CD1c-positive myeloid dendritic cell (primary cell): ENCODE measurements around the gene LGALS12.
"Not testable (repeated sequence)": the region's sequence is repeated elsewhere in the genome, so short reads cannot be mapped to it uniquely, and the experiment has no call there.

Experiments
- DNase-seq: peaks from one replicate; pipeline ENCODE4 v3.0.0-alpha.2; 2016; ENCODE audit errors: extremely low spot score

The LGALS12 gene

GRCh38 chr11:63532799-63533475, 27.1 kb downstream of the LGALS12 start:
- DNase-seq, result no peak

- DNase-seq, result no peak
Measured at GRCh38 chr11:63534076-63534475, 28.2 kb downstream of the LGALS12 start.

GRCh38 chr11:63534895-63535461, 29.1 kb downstream of the LGALS12 start:
- DNase-seq, result no peak

GRCh38 chr11:63535734-63536133, 29.9 kb downstream of the LGALS12 start:
- DNase-seq, result no peak

GRCh38 chr11:63536669-63537292, 30.9 kb downstream of the LGALS12 start, which contains the start of gene PLAAT4:
PLAAT4 (plus strand) TSS chr11:63536808; CDS start chr11:63536869, 61 bp downstream.
- peak; percentile 50 for DNase-seq

- DNase-seq, result no peak
Measured at GRCh38 chr11:63537293-63538101, 31.6 kb downstream of the LGALS12 start.

- not testable (repeated sequence) for DNase-seq
Measured at GRCh38 chr11:63542506-63542905, 36.6 kb downstream of the LGALS12 start.

GRCh38 chr11:63543711-63544110, 37.8 kb downstream of the LGALS12 start:
- peak; percentile 56 for DNase-seq

- no peak for DNase-seq
Measured at GRCh38 chr11:63547061-63547460, 41.2 kb downstream of the LGALS12 start.

GRCh38 chr11:63548178-63548577, 42.3 kb downstream of the LGALS12 start:
- DNase-seq, result no peak

- DNase-seq, result no peak
Measured at GRCh38 chr11:63549411-63549810, 43.5 kb downstream of the LGALS12 start.

GRCh38 chr11:63550156-63550700, 44.3 kb downstream of the LGALS12 start:
- DNase-seq, result not testable (repeated sequence)

GRCh38 chr11:63551091-63551888, 45.4 kb downstream of the LGALS12 start:
- no peak for DNase-seq

- no peak for DNase-seq
Measured at GRCh38 chr11:63551889-63552266, 46.0 kb downstream of the LGALS12 start.

GRCh38 chr11:63552921-63553320, 47.0 kb downstream of the LGALS12 start:
- no peak for DNase-seq

- DNase-seq, result no peak
Measured at GRCh38 chr11:63553759-63554158, 47.9 kb downstream of the LGALS12 start.

- DNase-seq, result no peak
Measured at GRCh38 chr11:63554877-63555223, 49.0 kb downstream of the LGALS12 start.

- DNase-seq, result no peak
Measured at GRCh38 chr11:63556404-63557013, 50.6 kb downstream of the LGALS12 start.

GRCh38 chr11:63557570-63557969, 51.7 kb downstream of the LGALS12 start:
- no peak for DNase-seq

GRCh38 chr11:63558459-63559157, 52.7 kb downstream of the LGALS12 start:
- DNase-seq, result no peak
